Lung (tissue), 12 donors: Measurements from ENCODE around the gene ALDH5A1. TPM values are rescaled to one million over a fixed set of nuclear protein-coding genes. Genes with fewer than 3 reads are reported as not detected.

Source experiments
- ATAC-seq: fragments of 200-7000 bp; cut with Tn5 transposase; one replicate; pipeline ENCODE4 v1.9.1; 2020; ENCODE audit warnings: moderate number of reproducible peaks; ENCODE audit not compliant: insufficient read depth, low FRiP score
- DNase-seq, 3 donors: peaks; one replicate each; pipeline ENCODE4 v3.0.0-alpha.2; 2013 to 2017
- H3K27ac ChIP-seq, 2 donors: one replicate each; pipeline ENCODE4 v1.5.1; 2013; ENCODE audit warnings: mild to moderate bottlenecking in 2 of 2, moderate library complexity in 2 of 2, control low read depth in 1 of 2, inconsistent platforms in 1 of 2, low read depth in 1 of 2, low read length in 1 of 2
- H3K27me3 ChIP-seq, 3 donors: one replicate each; pipeline ENCODE4 v1.5.1; 2013; ENCODE audit warnings: low read length in 2 of 3; ENCODE audit not compliant: control insufficient read depth in 3 of 3, insufficient read depth in 3 of 3
- H3K36me3 ChIP-seq, 4 donors: one replicate each; pipeline ENCODE4 v1.5.1; 2013; ENCODE audit warnings: low read length in 4 of 4, mild to moderate bottlenecking in 1 of 4, moderate library complexity in 1 of 4; ENCODE audit not compliant: control insufficient read depth in 4 of 4, insufficient read depth in 4 of 4
- H3K4me1 ChIP-seq, 5 donors: one replicate each; pipeline ENCODE4 v1.5.1; 2013; ENCODE audit warnings: low read length in 5 of 5, mild to moderate bottlenecking in 2 of 5, moderate library complexity in 1 of 5; ENCODE audit not compliant: control insufficient read depth in 5 of 5, insufficient read depth in 5 of 5
- H3K4me3 ChIP-seq: one replicate; pipeline ENCODE4 v1.5.1; 2013; ENCODE audit warnings: mild to moderate bottlenecking, control low read depth, moderate library complexity
- H3K9ac ChIP-seq, 2 donors: one replicate each; pipeline ENCODE4 v1.5.1; 2013; ENCODE audit warnings: low read length in 2 of 2, control low read depth in 1 of 2; ENCODE audit not compliant: insufficient read depth in 1 of 2
- H3K9me3 ChIP-seq, 4 donors: one replicate each; pipeline ENCODE4 v1.5.1; 2013; ENCODE audit warnings: low read length in 3 of 4, mild to moderate bottlenecking in 1 of 4, moderate library complexity in 1 of 4; ENCODE audit not compliant: control insufficient read depth in 4 of 4, insufficient read depth in 3 of 4
- CTCF ChIP-seq: IDR thresholded peaks from 2 replicates; pipeline ENCODE4 v1.5.1; 2012; ENCODE audit warnings: mild to moderate bottlenecking; ENCODE audit errors: control extremely low read depth, extremely low read depth
- WGBS, 2 donors: extraction: QIAGEN DNeasy Blood & Tissue Kit; methylation state at CpG; one replicate each; pipeline ENCODE4 v1.1.7; 2013; 5-methylcytosine and 5-hydroxymethylcytosine counted together
- polyA plus RNA-seq, 2 donors: library from polyadenylated mRNA; stranded (reverse); fragments of 200-250 nt; gene quantifications; one replicate each; pipeline ENCODE4 v1.2.1, GENCODE V29; 2013
- total RNA-seq, 2 donors: library from RNA; depleted of rRNA in 1 of 2; stranded (reverse); fragments of >200 nt in 1 of 2; gene quantifications; one replicate each; pipeline ENCODE4 v1.2.1, GENCODE V29; 2014 to 2021
- donor health status: control.
- donor health status: control.
- donor health status: Bipolar disorder and iron deficiency.
- donor health status: healthy.
- donor health status: DM: yes; HTN: yes; CAD: no.

ALDH5A1 gene
- total and polyA plus RNA-seq, 4 donors, result 3.1 to 12.8 (median 9.5) TPM

GRCh38 chr6:24489881-24490280 lies 4.9 kb upstream of the ALDH5A1 start:
- Histone ChIP-seq H3K9ac (no peak overlapping the region), H3K27ac (no peak overlapping the region), H3K4me1 (peaks cover 0 to 8% (median 0%) of the 10 kb centered on the region in 5 donors), H3K9me3 (no peaks in the 10 kb centered on the region), H3K36me3 (no peaks in the 10 kb centered on the region), H3K4me3 (no peak overlapping the region), H3K27me3 (no peaks in the 10 kb centered on the region)
- ATAC-seq (peak; percentile 30), DNase-seq (peak in 1 of 3 donors; percentile 13)
- 59 to 62% methylated on average over 2 of the region's 2 CpGs for WGBS, 2 donors
- TF ChIP-seq CTCF, result no peak

- Histone ChIP-seq H3K4me3 (no peak overlapping the region), H3K27me3 (no peaks in the 10 kb centered on the region), H3K27ac (no peak overlapping the region), H3K4me1 (peaks cover 0 to 15% (median 0%) of the 10 kb centered on the region in 5 donors), H3K36me3 (no peaks in the 10 kb centered on the region), H3K9me3 (no peaks in the 10 kb centered on the region), H3K9ac (no peak overlapping the region)
- ATAC-seq (no peak), DNase-seq (no peak)
- WGBS, 2 donors, result 94 to 96% methylated on average over 4 of the region's 4 CpGs
- TF ChIP-seq CTCF, result no peak
These were observed 3.8 kb upstream of the ALDH5A1 start for GRCh38 chr6:24490948-24491347.

- ATAC-seq (no peak), DNase-seq (peak; percentile 3 to 21 (median 11))
- H3K9me3 ChIP-seq, result no peaks in the 10 kb centered on the region
- no peak overlapping the region for H3K27ac ChIP-seq
- peaks cover 0 to 16% (median 0%) of the 10 kb centered on the region in 5 donors for H3K4me1 ChIP-seq
- no peak for TF ChIP-seq CTCF
- 75 to 82% methylated on average over 3 of the region's 3 CpGs for WGBS, 2 donors
- no peak overlapping the region for H3K9ac ChIP-seq
- peaks cover 0 to 4% (median 0%) of the 10 kb centered on the region in 4 donors for H3K36me3 ChIP-seq
- no peaks in the 10 kb centered on the region for H3K27me3 ChIP-seq
- no peak overlapping the region for H3K4me3 ChIP-seq
These were observed 2.3 kb upstream of the ALDH5A1 start for GRCh38 chr6:24492475-24492874.
